GM12875 (cell line): ENCODE data around the gene NRSN2.
"Not testable (repeated sequence)": the region's sequence is repeated elsewhere in the genome, so short reads cannot be mapped to it uniquely, and the experiment has no call there.

Experiments used
- H3K4me3 ChIP-seq: one replicate; pipeline ENCODE4 v1.5.1; 2011; ENCODE audit warnings: low read depth, low read length, control low read depth
- TF ChIP-seq, protein P1 (sequence below): IDR thresholded peaks from 2 replicates; pipeline ENCODE4 v1.5.1; 2011; ENCODE audit warnings: low read depth, mild to moderate bottlenecking, control low read depth, inconsistent platforms, low read length, moderate library complexity, borderline replicate concordance; ENCODE audit not compliant: insufficient read depth

The NRSN2 gene

DNA sequence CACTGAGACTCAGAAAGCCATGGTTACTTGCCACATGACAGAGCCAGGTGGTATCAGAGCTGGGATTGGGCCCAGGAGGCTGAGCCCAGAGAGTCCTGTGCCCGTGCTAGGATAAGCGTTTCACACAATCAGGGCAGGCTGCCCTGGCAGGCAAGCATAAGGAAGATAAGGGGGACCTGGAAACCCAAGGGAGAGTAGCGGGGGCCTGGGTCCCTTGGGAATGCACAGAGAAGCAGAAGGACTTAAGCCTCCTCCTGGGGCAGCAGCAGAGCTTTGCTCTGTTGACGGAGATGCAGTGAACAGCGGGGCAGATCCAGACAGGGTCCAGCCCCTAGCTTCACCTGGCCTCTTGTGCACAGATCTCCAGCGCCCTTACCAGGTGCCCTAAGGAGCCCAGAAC lies 42.3 kb downstream of the NRSN2 start:
- TF ChIP-seq, protein P1, sequence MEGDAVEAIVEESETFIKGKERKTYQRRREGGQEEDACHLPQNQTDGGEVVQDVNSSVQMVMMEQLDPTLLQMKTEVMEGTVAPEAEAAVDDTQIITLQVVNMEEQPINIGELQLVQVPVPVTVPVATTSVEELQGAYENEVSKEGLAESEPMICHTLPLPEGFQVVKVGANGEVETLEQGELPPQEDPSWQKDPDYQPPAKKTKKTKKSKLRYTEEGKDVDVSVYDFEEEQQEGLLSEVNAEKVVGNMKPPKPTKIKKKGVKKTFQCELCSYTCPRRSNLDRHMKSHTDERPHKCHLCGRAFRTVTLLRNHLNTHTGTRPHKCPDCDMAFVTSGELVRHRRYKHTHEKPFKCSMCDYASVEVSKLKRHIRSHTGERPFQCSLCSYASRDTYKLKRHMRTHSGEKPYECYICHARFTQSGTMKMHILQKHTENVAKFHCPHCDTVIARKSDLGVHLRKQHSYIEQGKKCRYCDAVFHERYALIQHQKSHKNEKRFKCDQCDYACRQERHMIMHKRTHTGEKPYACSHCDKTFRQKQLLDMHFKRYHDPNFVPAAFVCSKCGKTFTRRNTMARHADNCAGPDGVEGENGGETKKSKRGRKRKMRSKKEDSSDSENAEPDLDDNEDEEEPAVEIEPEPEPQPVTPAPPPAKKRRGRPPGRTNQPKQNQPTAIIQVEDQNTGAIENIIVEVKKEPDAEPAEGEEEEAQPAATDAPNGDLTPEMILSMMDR: no peak
- H3K4me3 ChIP-seq: no peak overlapping the region

DNA sequence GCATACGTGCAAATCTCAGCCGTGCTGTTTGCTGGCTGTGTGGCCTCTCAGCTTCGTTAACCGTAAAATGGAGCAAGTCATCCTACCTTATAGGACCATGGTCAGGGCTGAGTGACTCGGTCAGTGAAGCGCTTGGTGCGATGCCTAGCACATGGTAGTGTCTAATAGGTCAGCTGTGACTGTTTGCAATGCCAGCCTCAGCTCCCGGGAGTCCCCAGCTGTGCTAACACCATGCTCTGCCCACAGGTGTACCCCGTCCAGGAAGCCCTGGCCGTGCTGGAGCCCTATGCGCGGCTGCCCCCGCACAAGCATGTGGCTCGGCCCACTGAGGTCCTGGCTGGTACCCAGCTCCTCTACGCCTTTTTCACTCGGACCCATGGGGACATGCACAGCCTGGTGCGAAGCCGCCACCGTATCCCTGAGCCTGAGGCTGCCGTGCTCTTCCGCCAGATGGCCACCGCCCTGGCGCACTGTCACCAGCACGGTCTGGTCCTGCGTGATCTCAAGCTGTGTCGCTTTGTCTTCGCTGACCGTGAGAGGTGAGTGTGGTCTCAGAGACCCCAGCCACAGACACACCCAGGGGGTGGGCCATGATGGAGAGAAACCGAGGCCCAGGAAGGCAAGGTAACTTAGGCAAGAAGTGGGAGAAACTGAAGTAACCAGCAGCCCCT lies 44.3 kb downstream of the NRSN2 start:
- TF ChIP-seq, protein P1: no peak
- no peak overlapping the region for H3K4me3 ChIP-seq

DNA sequence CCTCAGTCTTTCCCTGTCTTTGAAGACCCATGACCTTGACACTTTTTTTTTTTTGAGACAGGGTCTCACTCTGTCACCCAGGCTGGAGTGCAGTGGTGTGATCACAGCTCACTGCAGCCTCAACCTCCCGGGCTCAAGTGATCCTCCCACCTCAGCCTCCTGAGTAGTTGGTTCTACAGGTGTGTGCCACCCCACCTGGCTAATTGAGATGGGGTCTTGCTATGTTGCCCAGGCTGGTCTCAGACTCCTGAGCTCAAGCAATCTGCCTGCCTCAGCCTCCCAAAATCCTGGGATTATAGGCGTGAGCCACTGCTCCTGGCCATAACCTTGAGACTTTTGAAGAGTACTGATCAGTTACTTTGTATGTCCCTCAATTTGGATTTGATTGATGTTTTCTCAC lies 46.4 kb downstream of the NRSN2 start:
- H3K4me3 ChIP-seq: not testable (repeated sequence)

DNA sequence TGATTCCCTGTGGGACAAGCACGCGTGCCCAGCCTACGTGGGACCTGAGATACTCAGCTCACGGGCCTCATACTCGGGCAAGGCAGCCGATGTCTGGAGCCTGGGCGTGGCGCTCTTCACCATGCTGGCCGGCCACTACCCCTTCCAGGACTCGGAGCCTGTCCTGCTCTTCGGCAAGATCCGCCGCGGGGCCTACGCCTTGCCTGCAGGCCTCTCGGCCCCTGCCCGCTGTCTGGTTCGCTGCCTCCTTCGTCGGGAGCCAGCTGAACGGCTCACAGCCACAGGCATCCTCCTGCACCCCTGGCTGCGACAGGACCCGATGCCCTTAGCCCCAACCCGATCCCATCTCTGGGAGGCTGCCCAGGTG lies 49.3 kb downstream of the NRSN2 start:
- no peak overlapping the region for H3K4me3 ChIP-seq
- TF ChIP-seq, protein P1: no peak

DNA sequence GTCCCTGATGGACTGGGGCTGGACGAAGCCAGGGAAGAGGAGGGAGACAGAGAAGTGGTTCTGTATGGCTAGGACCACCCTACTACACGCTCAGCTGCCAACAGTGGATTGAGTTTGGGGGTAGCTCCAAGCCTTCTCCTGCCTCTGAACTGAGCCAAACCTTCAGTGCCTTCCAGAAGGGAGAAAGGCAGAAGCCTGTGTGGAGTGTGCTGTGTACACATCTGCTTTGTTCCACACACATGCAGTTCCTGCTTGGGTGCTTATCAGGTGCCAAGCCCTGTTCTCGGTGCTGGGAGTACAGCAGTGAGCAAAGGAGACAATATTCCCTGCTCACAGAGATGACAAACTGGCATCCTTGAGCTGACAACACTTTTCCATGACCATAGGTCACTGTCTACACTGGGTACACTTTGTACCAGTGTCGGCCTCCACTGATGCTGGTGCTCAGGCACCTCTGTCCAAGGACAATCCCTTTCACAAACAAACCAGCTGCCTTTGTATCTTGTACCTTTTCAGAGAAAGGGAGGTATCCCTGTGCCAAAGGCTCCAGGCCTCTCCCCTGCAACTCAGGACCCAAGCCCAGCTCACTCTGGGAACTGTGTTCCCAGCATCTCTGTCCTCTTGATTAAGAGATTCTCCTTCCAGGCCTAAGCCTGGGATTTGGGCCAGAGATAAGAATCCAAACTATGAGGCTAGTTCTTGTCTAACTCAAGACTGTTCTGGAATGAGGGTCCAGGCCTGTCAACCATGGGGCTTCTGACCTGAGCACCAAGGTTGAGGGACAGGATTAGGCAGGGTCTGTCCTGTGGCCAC lies 49.9 kb downstream of the NRSN2 start:
- no peak overlapping the region for H3K4me3 ChIP-seq
- TF ChIP-seq, protein P1: no peak

DNA sequence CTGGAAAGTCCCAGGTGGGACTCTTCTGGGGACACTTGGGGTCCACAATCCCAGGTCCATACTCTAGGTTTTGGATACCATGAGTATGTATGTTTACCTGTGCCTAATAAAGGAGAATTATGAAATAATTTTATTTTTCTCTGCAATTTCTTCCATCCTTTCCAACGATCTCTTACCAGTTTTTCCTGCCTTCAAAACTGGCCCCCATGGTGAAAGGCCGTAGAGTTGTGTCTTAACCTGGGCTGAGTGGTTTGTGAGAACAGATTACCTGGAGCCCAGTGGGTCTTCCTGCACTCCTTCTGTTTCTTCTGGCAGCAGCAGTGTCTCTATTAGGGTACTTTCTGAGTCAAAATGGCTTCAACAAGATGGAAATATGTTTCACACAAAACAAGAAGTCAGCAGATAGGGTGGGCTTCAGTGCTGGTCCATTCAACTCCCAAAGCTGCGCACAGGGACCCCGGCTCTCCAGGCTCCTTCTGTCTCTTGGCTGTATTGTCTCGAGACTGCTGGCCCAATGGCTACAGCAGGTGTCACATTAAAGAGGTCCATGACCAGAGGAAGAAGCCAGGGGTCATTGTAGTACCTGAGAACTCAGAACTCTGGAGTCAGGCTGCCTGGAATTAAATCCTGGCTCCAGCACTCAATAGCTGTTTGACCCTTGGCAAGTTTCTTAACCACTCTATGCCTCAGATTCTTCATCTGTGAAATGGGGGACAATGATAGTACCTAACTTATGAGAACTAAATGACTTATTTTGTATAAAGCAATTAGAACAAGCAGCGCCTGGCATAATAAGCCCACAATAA lies 50.7 kb downstream of the NRSN2 start:
- no peak overlapping the region for H3K4me3 ChIP-seq
- TF ChIP-seq, protein P1: no peak

DNA sequence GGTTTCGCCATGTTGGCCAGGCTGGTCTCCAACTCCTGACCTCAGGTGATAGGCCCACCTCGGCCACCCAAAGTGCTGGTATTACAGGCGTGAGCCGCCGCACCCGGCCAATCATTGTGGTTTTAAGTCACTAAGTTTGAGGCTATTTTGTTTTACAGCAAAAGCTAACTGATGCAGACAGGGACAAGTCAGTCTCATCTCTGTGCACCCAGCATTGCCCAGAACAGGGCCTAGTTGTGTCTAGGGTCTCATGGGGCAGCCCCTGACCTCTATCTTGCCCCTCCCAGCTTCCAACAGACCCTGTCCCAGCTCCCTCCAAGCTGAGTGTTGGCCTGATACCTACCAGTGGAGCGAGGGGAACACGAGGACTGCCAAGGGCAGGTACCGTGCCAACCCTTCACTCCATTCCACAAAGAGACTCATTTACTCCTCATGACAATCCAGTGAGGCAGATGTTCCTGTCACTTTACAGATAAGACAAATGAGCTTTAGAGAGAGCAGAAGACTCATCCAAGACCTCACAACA lies 52.3 kb downstream of the NRSN2 start:
- TF ChIP-seq, protein P1: no peak
- H3K4me3 ChIP-seq: no peak overlapping the region
